ENCODE data around the gene TEX54. TPM values are rescaled to one million over a fixed set of nuclear protein-coding genes. Genes with fewer than 3 reads are reported as not detected.

The TEX54 gene
- total and polyA plus RNA-seq, 2 of the 4 experiments (the other 2 are of a cell fraction), result not detected

GRCh38 chr11:62791501-62792201 is 41.0 kb downstream of the TEX54 start, which contains the start of gene TMEM223:
Gene TMEM223, minus strand, starts transcription at chr11:62792006. Its CDS starts 12 bp downstream, at chr11:62791994.
- Histone ChIP-seq H2BK20ac (ENCODE audit: low read depth, low read length) (no peak within 1 kb of the TSS), H4K5ac (ENCODE audit: low read depth, low read length) (peak within 1 kb of the TSS; percentile 77), H2AK9ac (replicated peaks; ENCODE audit: low read depth, low read length, poor library complexity) (peak within 1 kb of the TSS; percentile 88), H3K27ac (ENCODE audit: insufficient read depth, low read length) (peak within 1 kb of the TSS; percentile 90), H3K9me3 (ENCODE audit: control insufficient read depth, insufficient read depth, low read length) (no peaks in the 10 kb centered on the region), H3K56ac (ENCODE audit: extremely low read depth, insufficient read depth, low read length) (no peak within 1 kb of the TSS), H3K9ac (ENCODE audit: low read depth, low read length) (peak within 1 kb of the TSS; percentile 89), H3K79me1 (ENCODE audit: low read depth in 1 of 2, low read length in 2 of 2) (peaks cover 12 to 49% of the 10 kb centered on the region in 2 experiments), H3K14ac (replicated peaks; ENCODE audit: low read depth, low read length) (peak within 1 kb of the TSS; percentile 83), H3K36me3 (ENCODE audit: control insufficient read depth, insufficient read depth, low read length) (peaks cover 52% of the 10 kb centered on the region), H4K91ac (ENCODE audit: insufficient read depth, low read depth, low read length) (peak within 1 kb of the TSS; percentile 89), H2BK120ac (ENCODE audit: low read depth, low read length) (peak within 1 kb of the TSS; percentile 11; the same call in 1 of the 2 replicates), H3K4me2 (ENCODE audit: low read depth, low read length) (peak within 1 kb of the TSS; percentile 88), H3K9me1 (ENCODE audit: insufficient read depth, low read length) (no peaks in the 10 kb centered on the region), H3K4me3 (ENCODE audit: insufficient read depth, low read depth, low read length) (peak within 1 kb of the TSS; percentile 93), H4K20me1 (ENCODE audit: insufficient read depth, low read length) (peaks cover 7% of the 10 kb centered on the region), H2AK5ac (ENCODE audit: low read depth, low read length) (peak within 1 kb of the TSS; percentile 95), H2BK5ac (ENCODE audit: low read depth, low read length, poor library complexity, severe bottlenecking) (peak within 1 kb of the TSS; percentile 84), H2BK15ac (ENCODE audit: low read depth, low read length) (no peak within 1 kb of the TSS), H4K8ac (ENCODE audit: low read depth in 2 of 2, low read length in 2 of 2) (peak within 1 kb of the TSS; percentile 89 to 94), H3K18ac (ENCODE audit: low read depth, low read length) (peak within 1 kb of the TSS; percentile 36), H3K23ac (ENCODE audit: low read depth, low read length) (peak within 1 kb of the TSS; percentile 87), H3K4ac (ENCODE audit: low read depth, low read length) (peak within 1 kb of the TSS; percentile 88), H2AFZ (replicated peaks; ENCODE audit: low read length, poor library complexity) (peak within 1 kb of the TSS; percentile 95), H3K4me1 (ENCODE audit: control insufficient read depth, insufficient read depth, low read length) (peaks cover 12% of the 10 kb centered on the region), H3K27me3 (ENCODE audit: control insufficient read depth, insufficient read depth, low read length) (no peaks in the 10 kb centered on the region)
- DNase-seq (peak; percentile 72), ATAC-seq (ENCODE audit: low read depth) (peak; percentile 86)
- BruUV-seq (replicated peaks), result no TSS peak
- dilution Hi-C loops (cut with HindIII; ENCODE audit: low sequenced_read_pairs, unreplicated experiment) (no loop called here), in situ Hi-C loops (cut with MboI; ENCODE audit: low sequenced_read_pairs) (no loop called here), intact Hi-C loops (cut with micrococcal nuclease) (loop anchor here (2.0 kb wide), 1 partner anchor 13 kb away; the partner anchor contains the start of gene NXF1)
- 2% methylated on average over 18 of the region's 58 CpGs; no CpG with 5 or more reads in 1 of the 2 experiments for WGBS, 2 experiments (ENCODE audit: extremely low coverage in 2 of 2, insufficient read length in 1 of 2)
- peak; percentile 92; the same call in 1 of the 2 replicates for TF ChIP-seq MAZ (IDR thresholded peaks at IDR 0.05; ENCODE audit: borderline replicate concordance, low read depth, low read length)
- TF ChIP-seq, protein P1, sequence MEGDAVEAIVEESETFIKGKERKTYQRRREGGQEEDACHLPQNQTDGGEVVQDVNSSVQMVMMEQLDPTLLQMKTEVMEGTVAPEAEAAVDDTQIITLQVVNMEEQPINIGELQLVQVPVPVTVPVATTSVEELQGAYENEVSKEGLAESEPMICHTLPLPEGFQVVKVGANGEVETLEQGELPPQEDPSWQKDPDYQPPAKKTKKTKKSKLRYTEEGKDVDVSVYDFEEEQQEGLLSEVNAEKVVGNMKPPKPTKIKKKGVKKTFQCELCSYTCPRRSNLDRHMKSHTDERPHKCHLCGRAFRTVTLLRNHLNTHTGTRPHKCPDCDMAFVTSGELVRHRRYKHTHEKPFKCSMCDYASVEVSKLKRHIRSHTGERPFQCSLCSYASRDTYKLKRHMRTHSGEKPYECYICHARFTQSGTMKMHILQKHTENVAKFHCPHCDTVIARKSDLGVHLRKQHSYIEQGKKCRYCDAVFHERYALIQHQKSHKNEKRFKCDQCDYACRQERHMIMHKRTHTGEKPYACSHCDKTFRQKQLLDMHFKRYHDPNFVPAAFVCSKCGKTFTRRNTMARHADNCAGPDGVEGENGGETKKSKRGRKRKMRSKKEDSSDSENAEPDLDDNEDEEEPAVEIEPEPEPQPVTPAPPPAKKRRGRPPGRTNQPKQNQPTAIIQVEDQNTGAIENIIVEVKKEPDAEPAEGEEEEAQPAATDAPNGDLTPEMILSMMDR (conservative IDR thresholded peaks at IDR 0.05; ENCODE audit: low read depth, low read length), result 0 out of 2 replicates have a peak, but pooled peaks have one; percentile 10
- TF ChIP-seq BHLHE40 (IDR thresholded peaks at IDR 0.05; ENCODE audit: low read depth, low read length), result no peak
- no peak for TF ChIP-seq FOS (IDR thresholded peaks at IDR 0.05; ENCODE audit: low read depth, low read length)
- TF ChIP-seq CHD1 (IDR thresholded peaks at IDR 0.05; ENCODE audit: low read depth, low read length), result peak; percentile 37; the same call in 1 of the 2 replicates
- no peak for TF ChIP-seq RAD21 (IDR thresholded peaks at IDR 0.05; ENCODE audit: low read length)
- TF ChIP-seq MXI1 (IDR thresholded peaks at IDR 0.05; ENCODE audit: borderline replicate concordance, low read depth, low read length), result peak; percentile 81; the same call in 1 of the 2 replicates
- TF ChIP-seq POLR2A (IDR thresholded peaks at IDR 0.05; ENCODE audit: low read depth, low read length), result peak; percentile 64
- no peak for TF ChIP-seq NFE2L2 (IDR thresholded peaks at IDR 0.05; ENCODE audit: low read depth, low read length)
- ChIA-PET CTCF (no interaction called here), POLR2A (ENCODE audit: unreplicated experiment) (interaction anchor here (1.0 kb wide), 1 partner anchor 10 kb away, joined by 3 read pairs; no protein-coding TSS in a partner anchor)
